ENCODE measurements around the gene SOX18.
"Not testable (repeated sequence)": the region's sequence is repeated elsewhere in the genome, so short reads cannot be mapped to it uniquely, and the experiment has no call there.

SOX18 gene

GRCh38 chr20:64049060-64049877 lies at the start of gene SOX18:
TSS of gene SOX18 (minus strand) at chr20:64049639. CDS start at chr20:64049516, 123 bp downstream.
- no peak for TF ChIP-seq ZNF274 (IDR thresholded peaks at IDR 0.05; ENCODE audit: low read depth, low read length)
- no peak within 1 kb of the TSS for H3K4me3 ChIP-seq (ENCODE audit: low read length)

GRCh38 chr20:64098471-64099013 lies 49.1 kb upstream of the SOX18 start:
- H3K4me3 ChIP-seq (ENCODE audit: low read length), result no peak overlapping the region
- no peak for TF ChIP-seq ZNF274 (IDR thresholded peaks at IDR 0.05; ENCODE audit: low read depth, low read length)

GRCh38 chr20:64096535-64096934 lies 47.1 kb upstream of the SOX18 start:
- no peak for TF ChIP-seq ZNF274 (IDR thresholded peaks at IDR 0.05; ENCODE audit: low read depth, low read length)
- no peak overlapping the region for H3K4me3 ChIP-seq (ENCODE audit: low read length)

- TF ChIP-seq ZNF274 (IDR thresholded peaks at IDR 0.05; ENCODE audit: low read depth, low read length), result no peak
- no peak overlapping the region for H3K4me3 ChIP-seq (ENCODE audit: low read length)
These were observed 46.5 kb upstream of the SOX18 start for GRCh38 chr20:64095927-64096326.

GRCh38 chr20:64095455-64095854 lies 46.0 kb upstream of the SOX18 start:
- TF ChIP-seq ZNF274 (IDR thresholded peaks at IDR 0.05; ENCODE audit: low read depth, low read length), result no peak

GRCh38 chr20:64093013-64093503 lies 43.6 kb upstream of the SOX18 start:
- H3K4me3 ChIP-seq (ENCODE audit: low read length), result no peak overlapping the region
- no peak for TF ChIP-seq ZNF274 (IDR thresholded peaks at IDR 0.05; ENCODE audit: low read depth, low read length)

More at GRCh38 chr20:64095455-64095854, 46.0 kb upstream of the SOX18 start:
- no peak overlapping the region for H3K4me3 ChIP-seq (ENCODE audit: low read length)

GRCh38 chr20:64092258-64093012 lies 43.0 kb upstream of the SOX18 start:
- H3K4me3 ChIP-seq (ENCODE audit: low read length), result no peak overlapping the region
- no peak for TF ChIP-seq ZNF274 (IDR thresholded peaks at IDR 0.05; ENCODE audit: low read depth, low read length)

GRCh38 chr20:64091770-64092169 lies 42.3 kb upstream of the SOX18 start:
- no peak for TF ChIP-seq ZNF274 (IDR thresholded peaks at IDR 0.05; ENCODE audit: low read depth, low read length)
- no peak overlapping the region for H3K4me3 ChIP-seq (ENCODE audit: low read length)

GRCh38 chr20:64091340-64091739 lies 41.9 kb upstream of the SOX18 start:
- TF ChIP-seq ZNF274 (IDR thresholded peaks at IDR 0.05; ENCODE audit: low read depth, low read length), result no peak
- H3K4me3 ChIP-seq (ENCODE audit: low read length), result no peak overlapping the region

- no peak for TF ChIP-seq ZNF274 (IDR thresholded peaks at IDR 0.05; ENCODE audit: low read depth, low read length)
- no peak overlapping the region for H3K4me3 ChIP-seq (ENCODE audit: low read length)
These were observed 40.7 kb upstream of the SOX18 start for GRCh38 chr20:64090165-64090564.

GRCh38 chr20:64088586-64088985 lies 39.1 kb upstream of the SOX18 start:
- not testable (repeated sequence) for H3K4me3 ChIP-seq (ENCODE audit: low read length)

- not testable (repeated sequence) for H3K4me3 ChIP-seq (ENCODE audit: low read length)
These were observed 37.9 kb upstream of the SOX18 start for GRCh38 chr20:64087226-64087825.

GRCh38 chr20:64086801-64087200 lies 37.4 kb upstream of the SOX18 start:
- TF ChIP-seq ZNF274 (IDR thresholded peaks at IDR 0.05; ENCODE audit: low read depth, low read length), result no peak

GRCh38 chr20:64084685-64085152 lies 35.3 kb upstream of the SOX18 start:
- no peak for TF ChIP-seq ZNF274 (IDR thresholded peaks at IDR 0.05; ENCODE audit: low read depth, low read length)
- no peak overlapping the region for H3K4me3 ChIP-seq (ENCODE audit: low read length)

More at GRCh38 chr20:64086801-64087200, 37.4 kb upstream of the SOX18 start:
- H3K4me3 ChIP-seq (ENCODE audit: low read length), result no peak overlapping the region
